H9 (cell line): ENCODE data around the gene NLRP13. TPM values are rescaled to one million over a fixed set of nuclear protein-coding genes. Genes with fewer than 3 reads are reported as not detected.

Experiments
- DNase-seq: peaks from one replicate; pipeline ENCODE4 v3.0.0-alpha.2; 2017
- H2AFZ ChIP-seq: one replicate; pipeline ENCODE4 v1.6.1; 2013; ENCODE audit warnings: mild to moderate bottlenecking, low read length, control low read depth, moderate library complexity
- H2AK5ac ChIP-seq: 2 replicates; pipeline ENCODE4 v1.6.1; 2013; ENCODE audit warnings: low read length, control low read depth, mixed read lengths; ENCODE audit not compliant: insufficient read length
- H2BK120ac ChIP-seq: one replicate; pipeline ENCODE4 v1.6.1; 2013; ENCODE audit warnings: low read depth, mild to moderate bottlenecking, low read length, control low read depth, inconsistent platforms; ENCODE audit not compliant: poor library complexity, severe bottlenecking
- H2BK12ac ChIP-seq: 2 replicates; pipeline ENCODE4 v1.6.1; 2013; ENCODE audit warnings: low read length, control low read depth, mixed read lengths, low read depth; ENCODE audit not compliant: insufficient read length
- H2BK15ac ChIP-seq: 2 replicates; pipeline ENCODE4 v1.6.1; 2013; ENCODE audit warnings: low read depth, low read length, control low read depth
- H2BK20ac ChIP-seq: one replicate; pipeline ENCODE4 v1.6.1; 2013; ENCODE audit warnings: low read depth, mild to moderate bottlenecking, low read length, control low read depth, inconsistent platforms; ENCODE audit not compliant: poor library complexity, severe bottlenecking
- H2BK5ac ChIP-seq: 2 replicates; pipeline ENCODE4 v1.6.1; 2013; ENCODE audit warnings: low read length, control low read depth, mixed read lengths; ENCODE audit not compliant: insufficient read length
- H3K14ac ChIP-seq: 2 replicates; pipeline ENCODE4 v1.6.1; 2013; ENCODE audit warnings: low read length, control low read depth; ENCODE audit not compliant: insufficient read depth
- H3K18ac ChIP-seq: 2 replicates; pipeline ENCODE4 v1.6.1; 2013; ENCODE audit warnings: low read depth, mild to moderate bottlenecking, mixed read lengths, low read length, control low read depth; ENCODE audit not compliant: insufficient read length
- H3K23ac ChIP-seq: 2 replicates; pipeline ENCODE4 v1.6.1; 2013; ENCODE audit warnings: low read length, control low read depth, mixed read lengths, low read depth; ENCODE audit not compliant: insufficient read length
- H3K23me2 ChIP-seq: 2 replicates; pipeline ENCODE4 v1.6.1; 2013; ENCODE audit warnings: low read depth, mild to moderate bottlenecking, mixed read lengths, low read length, control low read depth; ENCODE audit not compliant: insufficient read length, poor library complexity, severe bottlenecking
- H3K27ac ChIP-seq: 2 replicates; pipeline ENCODE4 v1.5.1; 2013; ENCODE audit warnings: low read length, control low read depth, mixed read lengths, low read depth; ENCODE audit not compliant: insufficient read length
- H3K27me3 ChIP-seq: 2 replicates; pipeline ENCODE4 v1.6.1; 2013; ENCODE audit warnings: low read length, control low read depth, inconsistent platforms; ENCODE audit not compliant: insufficient read depth
- H3K4ac ChIP-seq: 2 replicates; pipeline ENCODE4 v1.6.1; 2013; ENCODE audit warnings: low read depth, mild to moderate bottlenecking, control low read depth, inconsistent platforms, low read length, moderate library complexity
- H3K4me1 ChIP-seq: 2 replicates; pipeline ENCODE4 v1.6.1; 2013; ENCODE audit warnings: low read length, control low read depth, inconsistent platforms; ENCODE audit not compliant: insufficient read depth
- H3K4me2 ChIP-seq: 2 replicates; pipeline ENCODE4 v1.6.1; 2013; ENCODE audit warnings: low read length, control low read depth, mixed read lengths; ENCODE audit not compliant: insufficient read length, insufficient read depth
- H3K56ac ChIP-seq: 2 replicates; pipeline ENCODE4 v1.6.1; 2013; ENCODE audit warnings: low read depth, mild to moderate bottlenecking, mixed read lengths, low read length, control low read depth; ENCODE audit not compliant: insufficient read length
- H3K79me1 ChIP-seq: 2 replicates; pipeline ENCODE4 v1.6.1; 2013; ENCODE audit warnings: low read depth, mild to moderate bottlenecking, moderate library complexity, low read length, control low read depth, inconsistent platforms; ENCODE audit not compliant: insufficient read depth, poor library complexity, severe bottlenecking
- H3K79me2 ChIP-seq: 2 replicates; pipeline ENCODE4 v1.6.1; 2013; ENCODE audit warnings: low read length, control low read depth, inconsistent platforms; ENCODE audit not compliant: insufficient read depth
- H3K9ac ChIP-seq: 2 replicates; pipeline ENCODE4 v1.6.1; 2013; ENCODE audit warnings: low read length, control low read depth, mixed read lengths; ENCODE audit not compliant: insufficient read length; ENCODE audit errors: extremely low read depth
- H3K9me3 ChIP-seq: one replicate; pipeline ENCODE4 v1.6.1; 2013; ENCODE audit warnings: low read depth, low read length, inconsistent platforms; ENCODE audit not compliant: control insufficient read depth
- H3T11ph ChIP-seq: one replicate; pipeline ENCODE4 v1.6.1; 2013; ENCODE audit warnings: mild to moderate bottlenecking, low read length, control low read depth, inconsistent platforms
- H4K20me1 ChIP-seq: one replicate; pipeline ENCODE4 v1.6.1; 2013; ENCODE audit not compliant: control insufficient read depth, insufficient read length, insufficient read depth
- H4K5ac ChIP-seq: 2 replicates; pipeline ENCODE4 v1.6.1; 2013; ENCODE audit warnings: low read depth, mild to moderate bottlenecking, mixed read lengths, low read length, control low read depth; ENCODE audit not compliant: insufficient read length
- H4K8ac ChIP-seq: replicated peaks from 2 replicates; pipeline ENCODE4 v1.6.1; 2013; ENCODE audit warnings: low read length, control low read depth, mixed read lengths, low read depth; ENCODE audit not compliant: insufficient read length
- H4K91ac ChIP-seq: 2 replicates; pipeline ENCODE4 v1.6.1; 2013; ENCODE audit warnings: low read depth, mild to moderate bottlenecking, moderate library complexity, mixed read lengths, low read length, control low read depth; ENCODE audit not compliant: insufficient read length
- H3K27ac Mint-ChIP-seq, 3 experiments: 2 replicates in 2 of 3; 3 replicates in 1 of 3; pipeline ENCODE4 v1.8.0; 2020 to 2021; ENCODE audit warnings: mixed read lengths in 3 of 3, mild to moderate bottlenecking in 1 of 3, moderate library complexity in 1 of 3
- H3K27me3 Mint-ChIP-seq: 2 replicates; pipeline ENCODE4 v1.8.0; 2021; ENCODE audit warnings: low read depth, mild to moderate bottlenecking, moderate library complexity, mixed read lengths
- H3K36me3 Mint-ChIP-seq, 3 experiments: 2 replicates in 2 of 3; 3 replicates in 1 of 3; pipeline ENCODE4 v1.8.0; 2020 to 2021; ENCODE audit warnings: low read depth in 3 of 3, mixed read lengths in 3 of 3; ENCODE audit not compliant: insufficient read depth in 1 of 3
- H3K4me1 Mint-ChIP-seq, 2 experiments: 2 replicates each; pipeline ENCODE4 v1.8.0; 2020; ENCODE audit warnings: mixed read lengths in 2 of 2
- H3K4me3 Mint-ChIP-seq, 2 experiments: 2 replicates in 1 of 2; 3 replicates in 1 of 2; pipeline ENCODE4 v1.8.0; 2020 to 2021; ENCODE audit warnings: mild to moderate bottlenecking in 2 of 2, mixed read lengths in 2 of 2, moderate library complexity in 1 of 2
- H3K9me3 Mint-ChIP-seq, 2 experiments: 2 replicates in 1 of 2; 3 replicates in 1 of 2; pipeline ENCODE4 v1.8.0; 2020; ENCODE audit warnings: mild to moderate bottlenecking in 2 of 2, mixed read lengths in 2 of 2, moderate library complexity in 1 of 2
- WGBS: extraction: QIAGEN DNeasy Blood & Tissue Kit; methylation state at CpG from one replicate; pipeline ENCODE4 v1.1.7; 2013; ENCODE audit warnings: missing lambda C conversion rate, low lambda C conversion rate, mixed read lengths; ENCODE audit not compliant: insufficient read length; ENCODE audit errors: extremely low coverage; 5-methylcytosine and 5-hydroxymethylcytosine counted together
- total RNA-seq: library from RNA; stranded (reverse); gene quantifications from 2 replicates; pipeline ENCODE4 v1.2.1, GENCODE V29; 2021
- TF ChIP-seq, protein P1 (sequence below): fragments of 200-600 bp; sonication (generic); conservative IDR thresholded peaks from 3 replicates; pipeline ENCODE4 v1.8.0; 2021; ENCODE audit warnings: antibody characterized with exemption, mild to moderate bottlenecking

Gene NLRP13
- total RNA-seq, 1 experiment from 2014 or later = not detected

DNA sequence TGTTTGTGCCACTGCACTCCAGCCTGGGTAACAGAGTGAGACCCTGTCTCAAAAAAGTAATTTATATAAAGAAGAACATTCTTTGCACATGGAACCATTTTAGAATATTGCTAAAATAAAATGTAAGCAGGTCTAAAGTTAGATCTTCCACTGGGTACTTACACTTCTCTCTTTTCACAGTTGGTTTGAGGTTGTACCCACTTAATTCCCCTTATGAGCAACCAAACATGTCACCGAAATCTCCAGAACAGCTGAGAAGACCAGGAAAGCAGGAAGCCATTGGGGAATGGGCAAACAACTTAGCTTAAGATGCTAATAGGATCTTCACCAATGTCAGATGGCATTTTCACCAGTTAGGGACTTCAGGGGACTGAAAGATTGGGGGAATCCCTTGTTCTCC, 77.0 kb downstream of the NLRP13 start:
- Histone ChIP-seq H3K23me2 (no peaks in the 10 kb centered on the region), H3K27me3 (no peaks in the 10 kb centered on the region), H2BK20ac (no peak overlapping the region), H3K79me1 (no peaks in the 10 kb centered on the region), H3K56ac (no peak overlapping the region), H3K4me2 (no peak overlapping the region), H3K9me3 (peaks cover 82% of the 10 kb centered on the region), H4K5ac (no peak overlapping the region), H2BK5ac (no peak overlapping the region), H3T11ph (no peak overlapping the region), H3K79me2 (no peaks in the 10 kb centered on the region), H2BK12ac (no peak overlapping the region), H2AFZ (no peak overlapping the region), H3K4ac (no peak overlapping the region), H3K9ac (no peak overlapping the region), H2BK120ac (no peak overlapping the region), H3K14ac (no peak overlapping the region), H3K4me1 (no peaks in the 10 kb centered on the region), H3K23ac (no peak overlapping the region), H4K91ac (no peak overlapping the region), H4K20me1 (no peaks in the 10 kb centered on the region), H3K18ac (no peak overlapping the region), H2AK5ac (no peak overlapping the region), H2BK15ac (no peak overlapping the region), H3K27ac (no peak overlapping the region), H4K8ac (no peak overlapping the region)
- no peaks in the 10 kb centered on the region for H3K4me1 Mint-ChIP-seq
- DNase-seq = no peak
- H3K36me3 Mint-ChIP-seq = peaks cover 10 to 18% (median 11%) of the 10 kb centered on the region in 3 experiments; a peak in 6 of 7 replicates
- H3K27me3 Mint-ChIP-seq = peaks cover 3% of the 10 kb centered on the region
- TF ChIP-seq, protein P1, sequence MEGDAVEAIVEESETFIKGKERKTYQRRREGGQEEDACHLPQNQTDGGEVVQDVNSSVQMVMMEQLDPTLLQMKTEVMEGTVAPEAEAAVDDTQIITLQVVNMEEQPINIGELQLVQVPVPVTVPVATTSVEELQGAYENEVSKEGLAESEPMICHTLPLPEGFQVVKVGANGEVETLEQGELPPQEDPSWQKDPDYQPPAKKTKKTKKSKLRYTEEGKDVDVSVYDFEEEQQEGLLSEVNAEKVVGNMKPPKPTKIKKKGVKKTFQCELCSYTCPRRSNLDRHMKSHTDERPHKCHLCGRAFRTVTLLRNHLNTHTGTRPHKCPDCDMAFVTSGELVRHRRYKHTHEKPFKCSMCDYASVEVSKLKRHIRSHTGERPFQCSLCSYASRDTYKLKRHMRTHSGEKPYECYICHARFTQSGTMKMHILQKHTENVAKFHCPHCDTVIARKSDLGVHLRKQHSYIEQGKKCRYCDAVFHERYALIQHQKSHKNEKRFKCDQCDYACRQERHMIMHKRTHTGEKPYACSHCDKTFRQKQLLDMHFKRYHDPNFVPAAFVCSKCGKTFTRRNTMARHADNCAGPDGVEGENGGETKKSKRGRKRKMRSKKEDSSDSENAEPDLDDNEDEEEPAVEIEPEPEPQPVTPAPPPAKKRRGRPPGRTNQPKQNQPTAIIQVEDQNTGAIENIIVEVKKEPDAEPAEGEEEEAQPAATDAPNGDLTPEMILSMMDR = no peak
- no peak overlapping the region for H3K4me3 Mint-ChIP-seq
- H3K9me3 Mint-ChIP-seq = peaks cover 82 to 84% of the 10 kb centered on the region in 2 experiments
- no CpG with 5 or more reads among the region's 1 CpG for WGBS
- no peak overlapping the region for H3K27ac Mint-ChIP-seq

Other genes with a start within 250 kb of the NLRP13 start
- gene NLRP9, start 193.9 kb downstream of the NLRP13 start, total RNA-seq = not detected in 2 replicates
- gene RFPL4A, start 173.2 kb downstream of the NLRP13 start, total RNA-seq = not detected in 2 replicates
- gene RFPL4AL1, start 163.2 kb downstream of the NLRP13 start, total RNA-seq = not detected in 2 replicates
- gene NLRP11, start 100.3 kb downstream of the NLRP13 start, total RNA-seq = not detected in 2 replicates
- not detected in 2 replicates for gene NLRP4, start 95.8 kb downstream of the NLRP13 start, total RNA-seq
- gene NLRP8, start 15.5 kb upstream of the NLRP13 start, total RNA-seq = not detected in 2 replicates
- gene NLRP5, start 54.4 kb upstream of the NLRP13 start, total RNA-seq = not detected in 2 replicates
- gene ZNF787, start 189.0 kb upstream of the NLRP13 start, total RNA-seq = 54.6 and 55.8 TPM in 2 replicates
- 48.8 and 49.7 TPM in 2 replicates for gene ZNF444, start 209.0 kb upstream of the NLRP13 start, total RNA-seq
- not detected in 2 replicates for gene GALP, start 243.7 kb upstream of the NLRP13 start, total RNA-seq